Keratinocyte (primary cell): ENCODE data around the gene FOXN1. TPM values are rescaled to one million over a fixed set of nuclear protein-coding genes. Genes with fewer than 3 reads are reported as not detected.

Experiments used
- DNase-seq: peaks from one replicate; pipeline ENCODE4 v3.0.0-alpha.2; 2011; ENCODE audit warnings: low read depth, missing footprints, low spot score
- FAIRE-seq: peaks from 2 replicates; lab custom pipeline; 2011; peaks lifted over from hg19 to GRCh38; lab: Jason Lieb, UNC
- H2AFZ ChIP-seq: 2 replicates; pipeline ENCODE4 v1.6.0; 2012; ENCODE audit warnings: low read length, control low read depth, inconsistent platforms; ENCODE audit not compliant: control insufficient read depth
- H3K27ac ChIP-seq: 2 replicates; pipeline ENCODE4 v1.5.1; 2011; ENCODE audit warnings: low read length; ENCODE audit not compliant: control insufficient read depth, insufficient read depth
- H3K27me3 ChIP-seq: 3 replicates; pipeline ENCODE4 v1.6.0; 2011; ENCODE audit warnings: low read length; ENCODE audit not compliant: control insufficient read depth, insufficient read depth; ENCODE audit errors: extremely low read depth
- H3K36me3 ChIP-seq, 2 experiments: 2 replicates in 1 of 2; 3 replicates in 1 of 2; pipeline ENCODE4 v1.5.1; 2011; ENCODE audit warnings: low read length in 2 of 2, mild to moderate bottlenecking in 1 of 2; ENCODE audit not compliant: control insufficient read depth in 2 of 2, insufficient read depth in 2 of 2; ENCODE audit errors: extremely low read depth in 1 of 2
- H3K4me1 ChIP-seq: 3 replicates; pipeline ENCODE4 v1.5.1; 2011; ENCODE audit warnings: low read length; ENCODE audit not compliant: control insufficient read depth, insufficient read depth; ENCODE audit errors: extremely low read depth
- H3K4me2 ChIP-seq: 3 replicates; pipeline ENCODE4 v1.6.0; 2011; ENCODE audit warnings: low read depth, low read length; ENCODE audit not compliant: control insufficient read depth, insufficient read depth; ENCODE audit errors: extremely low read depth
- H3K4me3 ChIP-seq, 3 experiments: fragments of 200-600 bp in 1 of 3; sonication (generic) in 1 of 3; 2 replicates in 2 of 3; 3 replicates in 1 of 3; pipeline ENCODE4 v1.5.1; 2011 to 2016; ENCODE audit warnings: low read length in 3 of 3, mild to moderate bottlenecking in 3 of 3, control low read depth in 2 of 3, inconsistent platforms in 1 of 3, low read depth in 1 of 3, mixed read lengths in 1 of 3, mixed run types in 1 of 3, moderate library complexity in 1 of 3; ENCODE audit not compliant: control insufficient read depth in 2 of 3, insufficient read depth in 2 of 3; ENCODE audit errors: extremely low read depth in 1 of 3
- H3K79me2 ChIP-seq: 2 replicates; pipeline ENCODE4 v1.6.0; 2012; ENCODE audit warnings: low read length; ENCODE audit not compliant: control insufficient read depth, insufficient read depth
- H3K9ac ChIP-seq: 3 replicates; pipeline ENCODE4 v1.6.0; 2011; ENCODE audit warnings: low read length; ENCODE audit not compliant: control insufficient read depth, insufficient read depth; ENCODE audit errors: extremely low read depth
- H3K9me1 ChIP-seq: 3 replicates; pipeline ENCODE4 v1.6.0; 2011; ENCODE audit warnings: low read length; ENCODE audit not compliant: control insufficient read depth, insufficient read depth; ENCODE audit errors: extremely low read depth
- H3K9me3 ChIP-seq: 2 replicates; pipeline ENCODE4 v1.5.1; 2012; ENCODE audit warnings: low read depth, low read length; ENCODE audit not compliant: control insufficient read depth
- H4K20me1 ChIP-seq: 3 replicates; pipeline ENCODE4 v1.6.0; 2011; ENCODE audit warnings: low read length; ENCODE audit not compliant: control insufficient read depth, insufficient read depth; ENCODE audit errors: extremely low read depth
- CTCF ChIP-seq, 3 experiments: IDR thresholded peaks in 1 of 3; conservative IDR thresholded peaks in 1 of 3; optimal IDR thresholded peaks in 1 of 3; 2 replicates in 2 of 3; 3 replicates in 1 of 3; pipeline versions ENCODE3 to v1.5.1; 2011; ENCODE audit warnings: low read length in 3 of 3, mild to moderate bottlenecking in 3 of 3, moderate library complexity in 2 of 3, control low read depth in 1 of 3, inconsistent platforms in 1 of 3; ENCODE audit not compliant: insufficient read depth in 2 of 3; ENCODE audit errors: extremely low read depth in 1 of 3
- EZH2 ChIP-seq: IDR thresholded peaks from one replicate; pipeline ENCODE4 v1.6.1; 2012; ENCODE audit warnings: inconsistent platforms, mild to moderate bottlenecking, low read length, moderate library complexity
- dilution Hi-C: fragments of 300-500 bp; cut with MboI; formaldehyde crosslinking; loops from one replicate; pipeline ENCODE4 v1.7.0; 2020; ENCODE audit warnings: low sequenced_read_pairs; ENCODE audit not compliant: extremely low pct_ligation_motif_present
- polyA plus RNA-seq, 5 experiments: library from polyadenylated mRNA; depleted of rRNA in 3 of 5; stranded (reverse) in 3 of 5; stranded (forward) in 1 of 5; unstranded in 1 of 5; fragments of >200 nt; gene quantifications; 1 replicate in 1 of 5; 2 replicates in 3 of 5; 3 replicates in 1 of 5; pipeline versions ENCODE4 v1.2.1 to v1.2.3, GENCODE V29; 2011 to 2012; ENCODE audit warnings: missing spikeins in 2 of 5, low read depth in 1 of 5, low replicate concordance in 1 of 5

Gene FOXN1
- polyA plus RNA-seq, 1 donor (not counting 4 experiments of a cell fraction or from before 2014, with no cell fraction given), result 0.29 TPM

- FAIRE-seq (no peak), DNase-seq (no peak)
- Histone ChIP-seq H3K4me2 (no peak overlapping the region), H3K36me3 (no peaks in the 10 kb centered on the region), H3K79me2 (no peaks in the 10 kb centered on the region), H3K27ac (no peak overlapping the region), H3K27me3 (no peaks in the 10 kb centered on the region), H3K4me1 (peaks cover 17% of the 10 kb centered on the region), H3K9me1 (no peaks in the 10 kb centered on the region), H3K9me3 (no peaks in the 10 kb centered on the region), H3K4me3 (no peak overlapping the region), H4K20me1 (peaks cover under 1% of the 10 kb centered on the region), H2AFZ (no peak overlapping the region), H3K9ac (no peak overlapping the region)
- dilution Hi-C loops, result no loop called here
- no peak for TF ChIP-seq CTCF (optimal IDR thresholded peaks at IDR 0.05 in 1 of 3, IDR thresholded peaks at IDR 0.05 in 1 of 3, conservative IDR thresholded peaks at IDR 0.05 in 1 of 3; ENCODE audit: extremely low read depth in 1 of 3, insufficient read depth in 2 of 3, low read length in 3 of 3)
- no peak for TF ChIP-seq EZH2
These were observed 17.7 kb downstream of the FOXN1 start for GRCh38 chr17:28523876-28524275.

DNA sequence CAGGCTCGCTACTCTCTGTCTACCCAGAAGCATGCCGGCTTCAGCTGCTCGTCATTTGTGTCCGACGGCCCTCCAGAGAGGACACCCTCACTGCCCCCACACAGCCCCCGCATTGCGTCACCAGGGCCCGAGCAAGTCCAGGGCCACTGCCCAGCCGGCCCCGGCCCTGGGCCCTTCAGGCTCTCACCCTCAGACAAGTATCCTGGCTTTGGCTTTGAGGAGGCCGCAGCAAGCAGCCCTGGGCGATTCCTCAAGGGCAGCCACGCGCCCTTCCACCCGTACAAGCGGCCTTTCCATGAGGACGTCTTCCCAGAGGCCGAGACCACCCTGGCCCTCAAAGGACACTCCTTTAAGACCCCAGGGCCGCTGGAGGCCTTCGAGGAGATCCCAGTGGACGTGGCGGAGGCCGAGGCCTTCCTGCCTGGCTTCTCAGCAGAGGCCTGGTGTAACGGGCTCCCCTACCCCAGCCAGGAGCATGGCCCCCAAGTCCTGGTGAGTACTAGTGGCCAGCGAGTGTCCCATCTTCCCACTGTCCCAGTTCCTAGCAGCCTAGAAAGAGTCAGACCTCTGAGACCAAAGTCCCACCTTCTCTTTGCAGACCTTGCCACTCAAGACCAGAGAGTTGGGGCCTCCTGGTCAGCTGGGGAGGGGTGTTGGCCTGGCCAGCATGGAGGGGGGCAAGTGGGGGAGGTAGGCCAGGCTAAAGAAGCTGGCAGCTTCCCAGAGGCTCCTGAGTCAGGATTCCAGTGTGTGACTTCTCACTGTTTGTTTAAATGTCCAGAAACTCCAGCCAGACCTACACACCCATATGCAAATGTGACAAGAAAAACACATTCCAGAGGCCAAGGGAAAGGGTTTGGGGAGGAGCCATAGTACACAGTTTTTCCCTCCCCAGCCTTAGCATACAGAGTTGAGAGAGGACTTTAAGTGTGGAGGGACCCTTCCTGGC is 18.6 kb downstream of the FOXN1 start:
- no peak for TF ChIP-seq EZH2
- TF ChIP-seq CTCF (optimal IDR thresholded peaks at IDR 0.05 in 1 of 3, IDR thresholded peaks at IDR 0.05 in 1 of 3, conservative IDR thresholded peaks at IDR 0.05 in 1 of 3; ENCODE audit: extremely low read depth in 1 of 3, insufficient read depth in 2 of 3, low read length in 3 of 3), result no peak
- Histone ChIP-seq H3K9ac (no peak overlapping the region), H3K4me1 (peaks cover 17% of the 10 kb centered on the region)

More for the DNA sequence above, 18.6 kb downstream of the FOXN1 start:
- H3K27me3 ChIP-seq, result no peaks in the 10 kb centered on the region
- no peak overlapping the region for H3K4me3 ChIP-seq
- dilution Hi-C loops, result no loop called here
- H3K9me1 ChIP-seq, result no peaks in the 10 kb centered on the region
- H3K9me3 ChIP-seq, result no peaks in the 10 kb centered on the region
- DNase-seq, result no peak
- H4K20me1 ChIP-seq, result peaks cover 5% of the 10 kb centered on the region
- no peak overlapping the region for H2AFZ ChIP-seq
- H3K79me2 ChIP-seq, result no peaks in the 10 kb centered on the region
- peak; percentile 32 for FAIRE-seq
- no peak overlapping the region for H3K27ac ChIP-seq
- no peaks in the 10 kb centered on the region for H3K36me3 ChIP-seq
- H3K4me2 ChIP-seq, result no peak overlapping the region
